HepG2 (cell line): ENCODE results near the gene GPC6. TPM values are rescaled to one million over a fixed set of nuclear protein-coding genes. Genes with fewer than 3 reads are reported as not detected.

ENCODE experiments used
- ATAC-seq: fragments of 200-7000 bp; cut with Tn5 transposase; 3 replicates; pipeline ENCODE4 v1.9.1; 2020; ENCODE audit warnings: mild to moderate bottlenecking, moderate library complexity
- BruUV-seq: library from RNA; stranded (reverse); fragments of 400-500 nt; replicated peaks from 2 replicates; lab custom pipeline; 2021; lab: Mats Ljungman, UMichigan
- CTCF ChIA-PET: fragments of 300-600 bp; formaldehyde crosslinking; extraction: SDS; loops from one replicate; lab custom pipeline; 2021; ENCODE audit warnings: low total read pairs, inconsistent platforms, low intra/inter-chr PET ratio; lab: Yijun Ruan, JAX
- POLR2A ChIA-PET: fragments of 350-600 bp; sonication (Branson Sonifier 250); formaldehyde crosslinking; loops from one replicate; lab custom pipeline; 2020; ENCODE audit warnings: antibody characterized with exemption, inconsistent platforms; lab: Yijun Ruan, JAX
- DNase-seq: peaks from one replicate; pipeline ENCODE4 v3.0.0-alpha.2; 2015; ENCODE audit warnings: low spot score
- FAIRE-seq: peaks from 3 replicates; lab custom pipeline; 2011; peaks lifted over from hg19 to GRCh38; lab: Jason Lieb, UNC
- H2AFZ ChIP-seq: one replicate; pipeline ENCODE4 v1.6.1; 2011; ENCODE audit warnings: low read length, inconsistent platforms
- H3K27ac ChIP-seq: fragments of 300-600 bp; 3 replicates; pipeline ENCODE4 v1.8.0; 2011; ENCODE audit warnings: mixed run types, mild to moderate bottlenecking, mixed read lengths, low read length, inconsistent platforms; ENCODE audit not compliant: insufficient read depth; ENCODE audit errors: extremely low read length
- H3K27me3 ChIP-seq, 2 experiments: fragments of 200-600 bp in 1 of 2; 2 replicates in 1 of 2; 3 replicates in 1 of 2; pipeline versions ENCODE4 v1.6.0 to v1.8.0; 2011; ENCODE audit warnings: low read length in 2 of 2, mild to moderate bottlenecking in 2 of 2, moderate library complexity in 2 of 2, inconsistent platforms in 1 of 2; ENCODE audit not compliant: insufficient read depth in 2 of 2, control insufficient read depth in 1 of 2
- H3K36me3 ChIP-seq, 2 experiments: fragments of 200-600 bp in 1 of 2; replicated peaks in 1 of 2; 2 replicates in 1 of 2; 3 replicates in 1 of 2; pipeline versions ENCODE4 v1.5.1 to v1.8.0; 2011; ENCODE audit warnings: low read length in 2 of 2, inconsistent platforms in 1 of 2; ENCODE audit not compliant: insufficient read depth in 2 of 2, control insufficient read depth in 1 of 2
- H3K4me1 ChIP-seq: 2 replicates; pipeline ENCODE4 v1.5.1; 2012; ENCODE audit warnings: low read length, inconsistent platforms; ENCODE audit not compliant: insufficient read depth
- H3K4me2 ChIP-seq: 2 replicates; pipeline ENCODE4 v1.6.0; 2011; ENCODE audit warnings: low read depth, low read length, inconsistent platforms
- H3K4me3 ChIP-seq, 3 experiments: fragments of 200-600 bp in 1 of 3; sonication (generic), shearing (Covaris generic) in 1 of 3; replicated peaks in 1 of 3; 2 replicates each; pipeline ENCODE4 v1.5.1; 2011 to 2016; ENCODE audit warnings: low read length in 3 of 3, inconsistent platforms in 2 of 3, low read depth in 2 of 3, mild to moderate bottlenecking in 2 of 3, control low read depth in 1 of 3, mixed read lengths in 1 of 3; ENCODE audit not compliant: insufficient read depth in 1 of 3
- H3K79me2 ChIP-seq: one replicate; pipeline ENCODE4 v1.6.1; 2011; ENCODE audit warnings: low read length, inconsistent platforms; ENCODE audit not compliant: insufficient read depth
- H3K9ac ChIP-seq: 2 replicates; pipeline ENCODE4 v1.6.0; 2011; ENCODE audit warnings: mild to moderate bottlenecking, low read depth, low read length, inconsistent platforms; ENCODE audit not compliant: insufficient read depth
- H3K9me3 ChIP-seq: 2 replicates; pipeline ENCODE4 v1.5.1; 2012; ENCODE audit warnings: mild to moderate bottlenecking, low read length
- H4K20me1 ChIP-seq: 2 replicates; pipeline ENCODE4 v1.6.0; 2011; ENCODE audit warnings: inconsistent platforms, mild to moderate bottlenecking, low read length, moderate library complexity; ENCODE audit not compliant: insufficient read depth
- BRF2 ChIP-seq: sonication (generic); formaldehyde crosslinking; IDR thresholded peaks from 2 replicates; pipeline ENCODE4 v1.8.1; 2022; ENCODE audit warnings: mild to moderate bottlenecking, missing genetic modification reagents
- CCAR2 ChIP-seq: fragments of 200-400 bp; formaldehyde crosslinking; optimal IDR thresholded peaks from 2 replicates; pipeline ENCODE3; 2018; ENCODE audit warnings: low read depth, mild to moderate bottlenecking, low read length, moderate library complexity
- ELK4 ChIP-seq: sonication (generic); formaldehyde crosslinking; IDR thresholded peaks from 2 replicates; pipeline ENCODE4 v1.9.0; 2021; ENCODE audit warnings: missing genetic modification reagents, borderline replicate concordance
- GZF1 ChIP-seq: sonication (generic); formaldehyde crosslinking; IDR thresholded peaks from 2 replicates; pipeline ENCODE4 v1.5.1; 2020; ENCODE audit warnings: mild to moderate bottlenecking, missing genetic modification reagents
- MAF1 ChIP-seq: sonication (generic); formaldehyde crosslinking; IDR thresholded peaks from 2 replicates; pipeline ENCODE4 v1.5.0; 2020; ENCODE audit warnings: missing genetic modification reagents, borderline replicate concordance
- MIXL1 ChIP-seq: IDR thresholded peaks from 2 replicates; pipeline ENCODE4 v1.6.1; 2016
- SMAD9 ChIP-seq: sonication (generic); formaldehyde crosslinking; IDR thresholded peaks from 2 replicates; pipeline ENCODE4 v1.5.1; 2020; ENCODE audit warnings: mild to moderate bottlenecking, missing genetic modification reagents
- SMARCE1 ChIP-seq: fragments of 450-650 bp; IDR thresholded peaks from 2 replicates; pipeline ENCODE4 v1.6.1; 2017; ENCODE audit warnings: borderline replicate concordance
- TOE1 ChIP-seq: sonication (generic); formaldehyde crosslinking; IDR thresholded peaks from 2 replicates; pipeline ENCODE4 v1.4.0; 2020; ENCODE audit warnings: mild to moderate bottlenecking, missing genetic modification reagents
- ZMAT3 ChIP-seq: sonication (generic); formaldehyde crosslinking; conservative IDR thresholded peaks from 2 replicates; pipeline ENCODE4 v1.7.0; 2021; ENCODE audit warnings: missing genetic modification reagents
- ZNF251 ChIP-seq: sonication (generic); formaldehyde crosslinking; IDR thresholded peaks from 2 replicates; pipeline ENCODE4 v1.9.0; 2021; ENCODE audit warnings: mild to moderate bottlenecking, missing genetic modification reagents
- ZNF343 ChIP-seq: sonication (generic); formaldehyde crosslinking; IDR thresholded peaks from 2 replicates; pipeline ENCODE4 v1.4.0; 2020; ENCODE audit warnings: mild to moderate bottlenecking, missing genetic modification reagents
- ZNF484 ChIP-seq: sonication (generic); formaldehyde crosslinking; IDR thresholded peaks from 2 replicates; pipeline ENCODE4 v1.5.1; 2020; ENCODE audit warnings: mild to moderate bottlenecking, low read depth, missing genetic modification reagents, borderline replicate concordance
- ZNF577 ChIP-seq: sonication (generic); formaldehyde crosslinking; IDR thresholded peaks from 2 replicates; pipeline ENCODE4 v1.4.0; 2020; ENCODE audit warnings: mild to moderate bottlenecking, low read depth, missing genetic modification reagents, borderline replicate concordance
- ZNF891 ChIP-seq: sonication (generic); formaldehyde crosslinking; IDR thresholded peaks from 2 replicates; pipeline ENCODE4 v1.5.0; 2020; ENCODE audit warnings: mild to moderate bottlenecking, missing genetic modification reagents
- WGBS: methylation state at CpG from one replicate; pipeline ENCODE4 v1.1.6; 2017; ENCODE audit warnings: low lambda C conversion rate; 5-methylcytosine and 5-hydroxymethylcytosine counted together
- in situ Hi-C: cut with HindIII; loops from 2 replicates; pipeline ENCODE4 v1.10.0; 2017; ENCODE audit warnings: low pct_unique_long_range_greater_than_20kb; ENCODE audit not compliant: extremely low pct_ligation_motif_present
- intact Hi-C: fragments of 100-400 bp; cut with micrococcal nuclease; formaldehyde crosslinking; loops from one replicate; pipeline ENCODE4 v1.10.0; 2022; ENCODE audit not compliant: unreplicated experiment
- polyA plus RNA-seq, 8 experiments: library from polyadenylated mRNA; depleted of rRNA in 3 of 8; stranded (reverse) in 7 of 8; unstranded in 1 of 8; fragments of >200 nt; fragmentation: Illumina TruSeq in 4 of 8; extraction: Trizol in 4 of 8; gene quantifications; 2 replicates each; pipeline versions ENCODE4 v1.2.1 to v1.2.3, GENCODE V29; 2011 to 2016; ENCODE audit warnings: low read depth in 4 of 8, missing spikeins in 1 of 8, mixed read lengths in 1 of 8; ENCODE audit not compliant: insufficient read depth in 1 of 8
- total RNA-seq, 5 experiments: library from RNA; depleted of rRNA; stranded (reverse); fragments of >200 nt; fragmentation: Illumina TruSeq; extraction: Trizol; gene quantifications; 2 replicates each; pipeline ENCODE4 v1.2.3, GENCODE V29; 2016; ENCODE audit warnings: low read depth in 1 of 5

The GPC6 gene
- total and polyA plus RNA-seq, 2 of the 13 experiments (the other 11 are each of a cell fraction or from before 2014, with no cell fraction given) = 24.5 to 33.9 TPM

DNA sequence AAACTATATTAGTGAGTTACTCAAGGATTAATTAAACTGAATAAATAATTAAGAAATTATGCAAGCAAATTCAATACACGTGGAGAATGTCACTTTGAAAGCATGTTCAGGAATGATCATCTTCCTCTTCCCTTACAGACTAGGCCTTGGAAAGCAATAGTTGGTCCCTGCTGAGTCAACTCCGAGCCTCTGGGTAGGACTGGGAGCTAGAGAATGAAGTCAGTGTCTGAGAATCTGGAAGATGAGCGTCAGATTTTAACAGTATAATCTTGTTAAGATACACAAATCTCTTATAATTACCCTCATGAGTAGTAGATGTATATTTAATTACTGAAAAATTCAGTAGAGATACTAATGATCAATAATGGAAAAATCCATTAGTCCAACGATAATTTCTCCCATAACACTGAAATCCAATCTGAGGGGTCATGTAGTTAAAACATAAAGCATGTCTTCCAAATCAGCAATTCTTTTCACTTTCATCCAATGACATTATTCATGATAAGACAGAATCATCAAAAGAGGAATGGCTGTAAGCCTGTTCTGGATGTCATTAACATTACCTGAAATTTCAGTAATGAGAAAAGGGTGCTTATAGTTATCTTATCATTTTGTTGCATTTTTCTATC lies 829.9 kb downstream of the GPC6 start:
- no peaks in the 10 kb centered on the region for H3K4me1 ChIP-seq
- H3K27ac ChIP-seq = no peak overlapping the region
- no peaks in the 10 kb centered on the region for H4K20me1 ChIP-seq
- no peaks in the 10 kb centered on the region for H3K79me2 ChIP-seq
- H3K4me3 ChIP-seq = no peak overlapping the region
- no peak for FAIRE-seq
- no peaks in the 10 kb centered on the region for H3K27me3 ChIP-seq
- POLR2A ChIA-PET = no interaction called here
- H3K9ac ChIP-seq = no peak overlapping the region
- intact Hi-C loops = no loop called here
- H2AFZ ChIP-seq = no peak overlapping the region
- H3K9me3 ChIP-seq = no peaks in the 10 kb centered on the region
- DNase-seq = no peak
- CTCF ChIA-PET = no interaction called here
- in situ Hi-C loops = no loop called here
- no peak overlapping the region for H3K4me2 ChIP-seq
- H3K36me3 ChIP-seq = no peaks in the 10 kb centered on the region
- ATAC-seq = no peak
- 97% methylated on average over 4 of the region's 4 CpGs for whole genome bisulfite sequencing
- TF ChIP-seq TOE1 (CRISPR knock-in tag) (no peak), ZNF251 (CRISPR knock-in tag) (no peak), MIXL1 (CRISPR knock-in tag) (no peak)
- TF ChIP-seq, all 625 proteins: peak for 0
- BruUV-seq = no TSS peak

- Histone ChIP-seq H3K36me3 (no peaks in the 10 kb centered on the region), H3K9ac (no peak overlapping the region), H4K20me1 (no peaks in the 10 kb centered on the region), H3K4me2 (no peak overlapping the region), H3K9me3 (no peaks in the 10 kb centered on the region), H3K4me3 (no peak overlapping the region), H3K79me2 (no peaks in the 10 kb centered on the region), H3K27ac (no peak overlapping the region), H2AFZ (no peak overlapping the region), H3K4me1 (no peaks in the 10 kb centered on the region), H3K27me3 (no peaks in the 10 kb centered on the region)
- intact Hi-C loops = no loop called here
- 80% methylated on average over 2 of the region's 2 CpGs for WGBS
- CTCF ChIA-PET = no interaction called here
- DNase-seq = no peak
- POLR2A ChIA-PET = no interaction called here
- in situ Hi-C loops = no loop called here
- no TSS peak for BruUV-seq
- FAIRE-seq = no peak
- no peak for ATAC-seq
- TF ChIP-seq BRF2 (CRISPR knock-in tag) (no peak), ZNF343 (CRISPR knock-in tag) (no peak), MAF1 (CRISPR knock-in tag) (no peak), CCAR2 (no peak), GZF1 (CRISPR knock-in tag) (no peak), SMAD9 (CRISPR knock-in tag) (no peak), ZMAT3 (CRISPR knock-in tag) (no peak), ZNF577 (CRISPR knock-in tag) (no peak), ZNF484 (CRISPR knock-in tag) (no peak), SMARCE1 (no peak), ZNF891 (CRISPR knock-in tag) (no peak), ELK4 (no peak)
Observed at GRCh38 chr13:94057618-94058186, 831.1 kb downstream of the GPC6 start.
